GM23248 (cell line): ENCODE results near the gene USP11.

Experiments used
- EZH2 ChIP-seq: fragments of 200-600 bp; sonication (generic); IDR thresholded peaks from 2 replicates; pipeline ENCODE4 v1.6.1; 2018; ENCODE audit warnings: antibody characterized with exemption, mild to moderate bottlenecking; ENCODE audit not compliant: insufficient read depth, poor library complexity, severe bottlenecking
- EZH2phosphoT487 ChIP-seq: fragments of 200-600 bp; sonication (generic); IDR thresholded peaks from 2 replicates; pipeline ENCODE4 v1.6.1; 2018; ENCODE audit warnings: antibody characterized with exemption, moderate library complexity, mild to moderate bottlenecking, low read depth; ENCODE audit not compliant: insufficient read depth

DNA sequence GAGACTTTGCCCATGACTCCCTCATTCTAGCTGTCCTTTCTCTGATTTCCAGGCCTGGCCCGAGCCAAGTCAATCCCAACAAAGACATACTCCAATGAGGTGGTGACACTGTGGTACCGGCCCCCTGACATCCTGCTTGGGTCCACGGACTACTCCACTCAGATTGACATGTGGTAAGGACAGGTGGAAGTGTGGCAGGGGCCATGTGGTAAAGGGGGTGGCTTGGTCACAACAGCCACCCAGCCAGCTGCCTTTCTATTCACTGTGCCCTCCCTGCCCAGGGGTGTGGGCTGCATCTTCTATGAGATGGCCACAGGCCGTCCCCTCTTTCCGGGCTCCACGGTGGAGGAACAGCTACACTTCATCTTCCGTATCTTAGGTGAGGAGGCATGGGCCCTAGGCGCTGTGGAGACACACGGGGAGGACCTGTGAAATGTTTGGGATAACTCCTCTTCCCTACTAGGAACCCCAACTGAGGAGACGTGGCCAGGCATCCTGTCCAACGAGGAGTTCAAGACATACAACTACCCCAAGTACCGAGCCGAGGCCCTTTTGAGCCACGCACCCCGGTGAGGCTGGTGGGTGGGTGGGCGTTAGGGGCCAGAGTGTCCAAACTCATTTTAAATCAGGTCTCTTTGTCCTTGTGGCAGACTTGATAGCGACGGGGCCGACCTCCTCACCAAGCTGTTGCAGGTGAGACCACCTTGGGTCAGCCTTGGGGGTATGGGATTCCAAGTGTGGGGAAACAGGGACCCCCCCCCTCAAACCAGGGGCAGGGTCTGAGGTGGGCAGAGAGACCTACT, 6.1 kb upstream of the USP11 start:
- TF ChIP-seq EZH2phosphoT487 (no peak), EZH2 (no peak)
